ENCODE measurements around the gene MBD4.
"Not testable (repeated sequence)": the region's sequence is repeated elsewhere in the genome, so short reads cannot be mapped to it uniquely, and the experiment has no call there.

Gene MBD4

DNA sequence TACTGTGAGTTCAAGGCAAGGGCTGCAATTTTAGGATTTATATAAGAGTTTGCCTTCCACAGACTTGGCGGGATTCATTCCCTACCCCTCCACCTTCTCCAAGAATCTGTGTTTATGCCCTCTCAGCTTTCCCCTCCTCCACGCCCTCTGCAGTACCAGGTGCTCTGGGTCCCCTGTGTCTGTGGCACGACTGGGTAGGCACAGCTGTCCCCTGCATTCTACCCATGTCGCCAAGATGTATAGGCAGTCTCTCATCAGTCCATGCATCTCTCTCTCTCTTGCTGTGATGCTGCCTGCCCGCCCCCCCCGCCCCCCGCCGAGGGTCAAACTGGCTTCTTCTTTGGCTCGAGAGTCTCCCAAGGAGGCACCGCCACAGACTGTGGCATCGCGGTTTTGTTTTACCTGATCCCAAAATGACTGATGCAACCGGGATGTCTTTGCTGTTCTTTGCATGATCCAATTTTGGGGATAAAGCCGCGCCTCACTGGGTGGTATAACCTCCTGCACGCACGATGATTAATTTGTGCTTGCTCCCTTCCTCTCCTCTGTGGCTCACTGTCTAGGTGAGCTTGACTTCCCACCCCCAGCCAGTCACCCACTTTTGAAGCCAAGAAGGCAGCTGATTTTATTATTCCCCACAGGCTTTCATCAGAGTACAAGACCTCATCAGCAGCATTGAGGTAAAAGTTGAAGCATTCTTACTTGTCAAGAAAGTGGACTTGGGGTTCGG, 55.0 kb downstream of the MBD4 start:
- TF ChIP-seq POLR2AphosphoS5 (IDR thresholded peaks at IDR 0.05; ENCODE audit: borderline replicate concordance, low read depth, low read length) = no peak
- TF ChIP-seq EZH2 (IDR thresholded peaks at IDR 0.05) = no peak
- TF ChIP-seq FOXP2 (optimal IDR thresholded peaks at IDR 0.05; ENCODE audit: control extremely low read depth, extremely low read length, insufficient read depth) = no peak
- DNase-seq (ENCODE audit: low read depth, low spot score) = no peak
- no peaks in the 10 kb centered on the region for H3K9me3 ChIP-seq (ENCODE audit: low read depth, low read length)
- no peak overlapping the region for H3K9ac ChIP-seq (ENCODE audit: insufficient read length)
- no peak overlapping the region for H3K4me3 ChIP-seq
- no peak overlapping the region for H3K27ac ChIP-seq
- peaks cover 22% of the 10 kb centered on the region for H3K36me3 ChIP-seq (ENCODE audit: insufficient read depth, low read length)

DNA sequence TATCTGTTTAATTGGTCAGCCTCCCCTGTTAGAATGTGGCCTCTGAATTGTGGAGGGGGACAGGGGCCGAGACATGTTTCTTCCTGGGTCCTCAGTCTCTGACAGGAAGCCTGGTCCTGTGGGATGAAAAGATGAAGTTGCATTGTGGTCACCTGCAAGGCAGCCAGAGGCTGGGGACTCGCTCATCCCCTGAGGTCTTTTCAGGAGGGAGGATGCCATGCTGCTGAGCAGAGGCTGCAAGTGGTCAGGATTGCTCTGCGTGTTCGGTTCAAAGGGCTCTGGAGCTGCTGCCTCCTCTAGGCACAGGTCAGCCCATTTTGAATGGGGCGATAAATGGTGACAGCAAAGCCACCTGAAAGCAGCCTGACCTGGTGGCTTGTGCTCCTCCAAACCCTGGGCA, 55.6 kb downstream of the MBD4 start:
- H3K4me3 ChIP-seq; H3K9ac ChIP-seq (ENCODE audit: insufficient read length); H3K27ac ChIP-seq; H3K9me3 ChIP-seq (ENCODE audit: low read depth, low read length); DNase-seq (ENCODE audit: low read depth, low spot score): not testable (repeated sequence)
- H3K36me3 ChIP-seq (ENCODE audit: insufficient read depth, low read length) = peaks cover 15% of the 10 kb centered on the region

DNA sequence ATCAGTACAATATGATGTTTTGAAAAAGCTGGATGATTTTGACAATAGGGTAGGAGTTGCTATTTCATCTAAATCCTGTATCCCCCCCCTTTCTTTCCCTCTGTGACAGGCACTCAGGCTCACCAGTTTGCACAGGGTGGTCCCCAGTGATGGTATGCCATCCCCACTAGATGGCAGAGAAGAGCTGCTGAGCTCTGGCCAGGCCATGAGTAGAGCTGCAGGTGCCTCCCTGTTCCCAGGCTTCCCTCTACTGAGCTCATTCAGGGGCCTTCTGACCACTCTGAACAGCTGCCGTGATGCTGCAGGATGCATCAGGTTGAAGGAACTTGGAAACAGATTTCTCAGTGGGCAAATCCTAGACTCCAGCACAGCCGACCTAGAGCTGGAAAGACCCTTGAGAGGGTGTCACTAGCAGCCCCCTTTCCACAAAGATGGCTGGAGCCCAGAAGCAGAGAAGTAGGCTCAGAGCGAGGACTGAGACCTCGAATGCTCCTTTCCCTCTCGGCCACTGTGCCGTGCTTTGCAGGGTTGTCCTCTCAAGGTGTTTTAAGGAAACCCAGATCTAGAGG, 56.4 kb downstream of the MBD4 start:
- Histone ChIP-seq H3K4me3 (no peak overlapping the region), H3K9me3 (ENCODE audit: low read depth, low read length) (no peaks in the 10 kb centered on the region), H3K9ac (ENCODE audit: insufficient read length) (no peak overlapping the region), H3K27ac (no peak overlapping the region), H3K36me3 (ENCODE audit: insufficient read depth, low read length) (peaks cover 14% of the 10 kb centered on the region)
- no peak for TF ChIP-seq EZH2 (IDR thresholded peaks at IDR 0.05)
- no peak for TF ChIP-seq POLR2AphosphoS5 (IDR thresholded peaks at IDR 0.05; ENCODE audit: borderline replicate concordance, low read depth, low read length)
- TF ChIP-seq FOXP2 (optimal IDR thresholded peaks at IDR 0.05; ENCODE audit: control extremely low read depth, extremely low read length, insufficient read depth) = no peak
- peak; percentile 18 for DNase-seq (ENCODE audit: low read depth, low spot score)

DNA sequence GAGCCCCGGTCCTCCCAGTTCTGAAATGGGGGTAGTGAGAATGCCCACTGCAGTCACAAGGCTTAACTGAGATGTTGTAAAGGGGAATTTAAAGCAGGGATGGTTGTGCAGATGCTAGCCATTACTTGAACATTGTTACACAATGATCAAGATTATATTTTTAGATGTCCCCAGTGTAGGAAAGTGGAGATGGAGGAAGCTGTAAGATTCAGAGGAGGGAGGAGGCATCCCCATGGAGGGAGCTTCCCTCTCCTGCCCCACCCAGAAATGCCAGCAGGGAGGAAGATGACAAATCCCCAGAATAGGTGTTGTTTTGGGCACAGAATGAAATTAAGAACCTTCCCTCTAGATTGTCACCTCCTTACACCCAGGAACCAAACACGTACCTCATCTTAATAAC, 57.4 kb downstream of the MBD4 start:
- H3K4me3 ChIP-seq = no peak overlapping the region
- DNase-seq (ENCODE audit: low read depth, low spot score) = no peak
- peaks cover 6% of the 10 kb centered on the region for H3K36me3 ChIP-seq (ENCODE audit: insufficient read depth, low read length)
- H3K27ac ChIP-seq = no peak overlapping the region
- TF ChIP-seq POLR2AphosphoS5 (IDR thresholded peaks at IDR 0.05; ENCODE audit: borderline replicate concordance, low read depth, low read length) = no peak
- TF ChIP-seq FOXP2 (optimal IDR thresholded peaks at IDR 0.05; ENCODE audit: control extremely low read depth, extremely low read length, insufficient read depth) = no peak
- no peak for TF ChIP-seq EZH2 (IDR thresholded peaks at IDR 0.05)
- no peaks in the 10 kb centered on the region for H3K9me3 ChIP-seq (ENCODE audit: low read depth, low read length)
- no peak overlapping the region for H3K9ac ChIP-seq (ENCODE audit: insufficient read length)

All from SK-N-MC (cell line).